Measurements from ENCODE around the gene MCTP2.

MCTP2 gene

GRCh38 chr15:94366781-94367180 lies 135.4 kb downstream of the MCTP2 start:
- no peak for TF ChIP-seq NFIC (IDR thresholded peaks at IDR 0.05)
- no peak for TF ChIP-seq RAD21 (IDR thresholded peaks at IDR 0.05; ENCODE audit: low read depth)
- no peak for TF ChIP-seq USF1 (IDR thresholded peaks at IDR 0.05)
- TF ChIP-seq YY1 (IDR thresholded peaks at IDR 0.05; ENCODE audit: low read depth), result no peak
- TF ChIP-seq CEBPB (IDR thresholded peaks at IDR 0.05), result no peak
- TF ChIP-seq, protein P1, sequence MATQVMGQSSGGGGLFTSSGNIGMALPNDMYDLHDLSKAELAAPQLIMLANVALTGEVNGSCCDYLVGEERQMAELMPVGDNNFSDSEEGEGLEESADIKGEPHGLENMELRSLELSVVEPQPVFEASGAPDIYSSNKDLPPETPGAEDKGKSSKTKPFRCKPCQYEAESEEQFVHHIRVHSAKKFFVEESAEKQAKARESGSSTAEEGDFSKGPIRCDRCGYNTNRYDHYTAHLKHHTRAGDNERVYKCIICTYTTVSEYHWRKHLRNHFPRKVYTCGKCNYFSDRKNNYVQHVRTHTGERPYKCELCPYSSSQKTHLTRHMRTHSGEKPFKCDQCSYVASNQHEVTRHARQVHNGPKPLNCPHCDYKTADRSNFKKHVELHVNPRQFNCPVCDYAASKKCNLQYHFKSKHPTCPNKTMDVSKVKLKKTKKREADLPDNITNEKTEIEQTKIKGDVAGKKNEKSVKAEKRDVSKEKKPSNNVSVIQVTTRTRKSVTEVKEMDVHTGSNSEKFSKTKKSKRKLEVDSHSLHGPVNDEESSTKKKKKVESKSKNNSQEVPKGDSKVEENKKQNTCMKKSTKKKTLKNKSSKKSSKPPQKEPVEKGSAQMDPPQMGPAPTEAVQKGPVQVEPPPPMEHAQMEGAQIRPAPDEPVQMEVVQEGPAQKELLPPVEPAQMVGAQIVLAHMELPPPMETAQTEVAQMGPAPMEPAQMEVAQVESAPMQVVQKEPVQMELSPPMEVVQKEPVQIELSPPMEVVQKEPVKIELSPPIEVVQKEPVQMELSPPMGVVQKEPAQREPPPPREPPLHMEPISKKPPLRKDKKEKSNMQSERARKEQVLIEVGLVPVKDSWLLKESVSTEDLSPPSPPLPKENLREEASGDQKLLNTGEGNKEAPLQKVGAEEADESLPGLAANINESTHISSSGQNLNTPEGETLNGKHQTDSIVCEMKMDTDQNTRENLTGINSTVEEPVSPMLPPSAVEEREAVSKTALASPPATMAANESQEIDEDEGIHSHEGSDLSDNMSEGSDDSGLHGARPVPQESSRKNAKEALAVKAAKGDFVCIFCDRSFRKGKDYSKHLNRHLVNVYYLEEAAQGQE (IDR thresholded peaks at IDR 0.05; ENCODE audit: low read depth), result no peak
- TF ChIP-seq MAX (IDR thresholded peaks at IDR 0.05), result no peak
- TF ChIP-seq TEAD4 (IDR thresholded peaks at IDR 0.05), result no peak
- TF ChIP-seq TAF1 (IDR thresholded peaks at IDR 0.05; ENCODE audit: low read depth), result no peak
- TF ChIP-seq CREB1 (IDR thresholded peaks at IDR 0.05; ENCODE audit: low read depth), result no peak
- TF ChIP-seq EP300 (IDR thresholded peaks at IDR 0.05; ENCODE audit: borderline replicate concordance), result no peak
- TF ChIP-seq ZBTB7A (IDR thresholded peaks at IDR 0.05; ENCODE audit: low read depth), result no peak
- TF ChIP-seq FOXM1 (IDR thresholded peaks at IDR 0.05; ENCODE audit: borderline replicate concordance, low read depth), result no peak
- TF ChIP-seq TCF12 (IDR thresholded peaks at IDR 0.05; ENCODE audit: low read depth), result no peak
- TF ChIP-seq EGR1 (IDR thresholded peaks at IDR 0.05), result no peak

- no peak for TF ChIP-seq FOXM1 (IDR thresholded peaks at IDR 0.05; ENCODE audit: borderline replicate concordance, low read depth)
- no peak for TF ChIP-seq TEAD4 (IDR thresholded peaks at IDR 0.05)
- no peak for TF ChIP-seq CREB1 (IDR thresholded peaks at IDR 0.05; ENCODE audit: low read depth)
- no peak for TF ChIP-seq YY1 (IDR thresholded peaks at IDR 0.05; ENCODE audit: low read depth)
- TF ChIP-seq EP300 (IDR thresholded peaks at IDR 0.05; ENCODE audit: borderline replicate concordance), result no peak
- TF ChIP-seq TCF12 (IDR thresholded peaks at IDR 0.05; ENCODE audit: low read depth), result no peak
- no peak for TF ChIP-seq NFIC (IDR thresholded peaks at IDR 0.05)
- TF ChIP-seq MAX (IDR thresholded peaks at IDR 0.05), result no peak
Observed at GRCh38 chr15:94367726-94368535, 136.6 kb downstream of the MCTP2 start.

DNA sequence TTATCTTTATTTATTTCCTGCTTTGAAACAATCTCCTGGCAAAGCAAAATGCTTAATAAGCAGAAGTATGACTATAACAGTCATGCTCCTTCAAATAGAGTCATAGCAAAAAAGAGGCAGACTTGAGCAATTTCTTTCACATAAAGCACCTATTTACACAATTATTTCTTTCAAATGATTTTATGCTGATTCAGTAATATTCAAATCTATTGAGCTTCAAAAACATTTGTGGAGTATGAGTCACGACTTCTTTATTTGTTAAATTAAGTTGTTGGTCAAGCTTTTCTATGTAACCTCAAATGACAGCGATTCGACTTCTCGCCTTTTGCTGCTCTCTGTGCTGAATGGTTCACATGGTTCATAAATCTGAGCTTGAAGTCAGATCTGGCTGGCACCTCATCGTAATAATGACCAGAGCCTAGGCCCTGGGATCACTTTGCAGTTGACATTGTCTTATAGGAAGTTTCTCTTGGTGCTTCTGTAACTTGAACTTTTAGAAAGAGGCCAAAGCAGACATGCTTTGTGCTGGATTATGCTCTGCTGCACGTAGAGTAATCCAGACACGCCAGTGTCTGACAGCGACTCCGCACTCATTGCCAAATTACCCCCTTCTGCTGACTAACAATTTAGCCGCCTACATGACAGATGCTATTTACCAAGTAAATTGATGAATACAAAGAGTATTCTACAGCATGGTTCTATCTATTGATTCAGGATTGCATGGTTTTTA lies 139.0 kb downstream of the MCTP2 start:
- TF ChIP-seq TEAD4 (IDR thresholded peaks at IDR 0.05) (no peak), CREB1 (IDR thresholded peaks at IDR 0.05; ENCODE audit: low read depth) (no peak), ZBTB7A (IDR thresholded peaks at IDR 0.05; ENCODE audit: low read depth) (no peak), MAX (IDR thresholded peaks at IDR 0.05) (no peak), EP300 (IDR thresholded peaks at IDR 0.05; ENCODE audit: borderline replicate concordance) (no peak), RAD21 (IDR thresholded peaks at IDR 0.05; ENCODE audit: low read depth) (no peak)

- TF ChIP-seq MAX (IDR thresholded peaks at IDR 0.05), result no peak
- no peak for TF ChIP-seq EGR1 (IDR thresholded peaks at IDR 0.05)
- no peak for TF ChIP-seq TEAD4 (IDR thresholded peaks at IDR 0.05)
- TF ChIP-seq EP300 (IDR thresholded peaks at IDR 0.05; ENCODE audit: borderline replicate concordance), result no peak
- TF ChIP-seq FOXM1 (IDR thresholded peaks at IDR 0.05; ENCODE audit: borderline replicate concordance, low read depth), result no peak
- TF ChIP-seq ZBTB7A (IDR thresholded peaks at IDR 0.05; ENCODE audit: low read depth), result no peak
- no peak for TF ChIP-seq TAF1 (IDR thresholded peaks at IDR 0.05; ENCODE audit: low read depth)
Observed at GRCh38 chr15:94370936-94371285, 139.6 kb downstream of the MCTP2 start.

- TF ChIP-seq TAF1 (IDR thresholded peaks at IDR 0.05; ENCODE audit: low read depth) (no peak), USF1 (IDR thresholded peaks at IDR 0.05) (no peak), YY1 (IDR thresholded peaks at IDR 0.05; ENCODE audit: low read depth) (no peak), RAD21 (IDR thresholded peaks at IDR 0.05; ENCODE audit: low read depth) (no peak), FOXM1 (IDR thresholded peaks at IDR 0.05; ENCODE audit: borderline replicate concordance, low read depth) (no peak), TCF12 (IDR thresholded peaks at IDR 0.05; ENCODE audit: low read depth) (no peak), CREB1 (IDR thresholded peaks at IDR 0.05; ENCODE audit: low read depth) (no peak), NFIC (IDR thresholded peaks at IDR 0.05) (no peak), CEBPB (IDR thresholded peaks at IDR 0.05) (no peak), MAX (IDR thresholded peaks at IDR 0.05) (no peak), EP300 (IDR thresholded peaks at IDR 0.05; ENCODE audit: borderline replicate concordance) (no peak), TEAD4 (IDR thresholded peaks at IDR 0.05) (no peak), ZBTB7A (IDR thresholded peaks at IDR 0.05; ENCODE audit: low read depth) (no peak), EGR1 (IDR thresholded peaks at IDR 0.05) (no peak)
- TF ChIP-seq, protein P1 (IDR thresholded peaks at IDR 0.05; ENCODE audit: low read depth), result no peak
Observed at GRCh38 chr15:94372821-94373220, 141.5 kb downstream of the MCTP2 start.
